Bronchial epithelial cell (primary cell): ENCODE results near the gene AP4M1. TPM values are rescaled to one million over a fixed set of nuclear protein-coding genes. Genes with fewer than 3 reads are reported as not detected.

Experiments
- DNase-seq: peaks from one replicate; pipeline ENCODE4 v3.0.0-alpha.2; 2010; ENCODE audit warnings: low read depth
- FAIRE-seq: peaks from 2 replicates; lab custom pipeline; 2011; peaks lifted over from hg19 to GRCh38; lab: Jason Lieb, UNC
- H3K27me3 ChIP-seq: 2 replicates; pipeline ENCODE4 v1.5.1; 2011; ENCODE audit warnings: low read length; ENCODE audit not compliant: control insufficient read depth, insufficient read depth
- H3K36me3 ChIP-seq: 2 replicates; pipeline ENCODE4 v1.5.1; 2011; ENCODE audit warnings: low read length; ENCODE audit not compliant: control insufficient read depth, insufficient read depth
- H3K4me3 ChIP-seq: 2 replicates; pipeline ENCODE4 v1.5.1; 2011; ENCODE audit warnings: mild to moderate bottlenecking, low read depth, low read length, control low read depth
- total RNA-seq: library from RNA; depleted of rRNA; stranded (reverse); fragments of >200 nt; gene quantifications from 2 replicates; pipeline ENCODE4 v1.2.1, GENCODE V29; 2014
- TF ChIP-seq, protein P1 (sequence below): IDR thresholded peaks from 2 replicates; pipeline ENCODE4 v1.5.1; 2011; ENCODE audit warnings: mild to moderate bottlenecking, moderate library complexity, low read length, control low read depth, inconsistent platforms; ENCODE audit not compliant: insufficient read depth, severe bottlenecking

The AP4M1 gene
- total RNA-seq, 1 donor from 2014 or later, result 22.6 TPM

DNA sequence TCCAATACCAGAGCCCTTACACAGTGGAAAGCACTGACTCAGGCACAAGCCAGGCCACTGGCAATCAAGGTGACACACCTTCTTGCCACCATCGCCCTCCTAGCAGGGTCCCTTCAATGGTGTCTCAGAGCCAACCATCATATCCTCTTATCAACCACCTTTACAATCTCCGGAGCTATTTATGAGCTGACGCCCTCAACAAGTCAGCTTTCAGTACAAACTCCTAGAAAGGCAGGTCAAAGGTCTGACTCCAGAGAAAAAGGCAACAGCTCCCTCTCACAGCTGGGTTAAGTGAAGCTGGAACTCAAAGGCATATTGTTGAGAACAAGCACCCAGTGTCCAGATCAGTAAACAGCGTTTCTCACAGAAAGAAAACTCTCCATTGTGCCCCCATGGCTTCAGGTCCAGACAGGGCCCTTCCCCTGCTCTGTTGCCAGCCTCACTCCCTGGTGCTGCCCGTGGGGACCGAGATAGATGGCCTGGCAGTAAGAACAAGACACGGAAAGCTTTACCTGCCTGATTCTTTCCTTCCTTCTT lies 22.4 kb upstream of the AP4M1 start:
- Histone ChIP-seq H3K36me3 (peaks cover 20% of the 10 kb centered on the region), H3K27me3 (no peaks in the 10 kb centered on the region), H3K4me3 (no peak overlapping the region)
- TF ChIP-seq, protein P1, sequence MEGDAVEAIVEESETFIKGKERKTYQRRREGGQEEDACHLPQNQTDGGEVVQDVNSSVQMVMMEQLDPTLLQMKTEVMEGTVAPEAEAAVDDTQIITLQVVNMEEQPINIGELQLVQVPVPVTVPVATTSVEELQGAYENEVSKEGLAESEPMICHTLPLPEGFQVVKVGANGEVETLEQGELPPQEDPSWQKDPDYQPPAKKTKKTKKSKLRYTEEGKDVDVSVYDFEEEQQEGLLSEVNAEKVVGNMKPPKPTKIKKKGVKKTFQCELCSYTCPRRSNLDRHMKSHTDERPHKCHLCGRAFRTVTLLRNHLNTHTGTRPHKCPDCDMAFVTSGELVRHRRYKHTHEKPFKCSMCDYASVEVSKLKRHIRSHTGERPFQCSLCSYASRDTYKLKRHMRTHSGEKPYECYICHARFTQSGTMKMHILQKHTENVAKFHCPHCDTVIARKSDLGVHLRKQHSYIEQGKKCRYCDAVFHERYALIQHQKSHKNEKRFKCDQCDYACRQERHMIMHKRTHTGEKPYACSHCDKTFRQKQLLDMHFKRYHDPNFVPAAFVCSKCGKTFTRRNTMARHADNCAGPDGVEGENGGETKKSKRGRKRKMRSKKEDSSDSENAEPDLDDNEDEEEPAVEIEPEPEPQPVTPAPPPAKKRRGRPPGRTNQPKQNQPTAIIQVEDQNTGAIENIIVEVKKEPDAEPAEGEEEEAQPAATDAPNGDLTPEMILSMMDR, result no peak
- no peak for FAIRE-seq
- no peak for DNase-seq

DNA sequence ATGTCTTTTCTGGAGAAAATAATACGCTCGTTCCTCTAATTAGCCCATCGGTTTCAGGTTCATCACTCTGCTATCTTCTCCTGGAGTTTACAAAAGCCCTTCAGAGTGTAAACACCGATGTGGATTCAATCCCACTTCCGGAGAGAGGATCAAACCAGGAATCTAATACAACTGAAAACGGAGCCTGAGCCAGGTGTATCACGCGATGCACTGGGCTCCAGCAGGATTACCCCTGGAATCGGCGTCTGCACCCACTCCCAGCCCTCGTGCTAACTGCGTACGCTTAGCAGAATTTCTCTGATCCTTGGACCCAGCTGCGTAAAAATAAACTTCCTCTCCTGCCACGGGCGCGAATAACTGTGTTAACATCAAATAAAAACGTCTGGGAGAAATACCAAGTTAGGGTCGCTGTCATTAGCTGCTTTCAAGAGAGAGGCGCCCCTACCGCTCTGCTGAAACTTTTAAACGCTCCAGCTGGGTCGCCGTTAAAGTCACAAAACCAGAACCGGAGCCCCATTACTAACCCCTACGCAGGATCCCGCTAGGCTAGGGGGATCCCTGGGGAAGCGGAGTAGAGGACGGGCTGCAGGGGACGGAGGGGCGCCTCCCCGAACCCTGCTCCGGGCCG lies 20.4 kb upstream of the AP4M1 start:
- Histone ChIP-seq H3K4me3 (peak overlapping the region; percentile 80), H3K27me3 (no peaks in the 10 kb centered on the region), H3K36me3 (peaks cover 11% of the 10 kb centered on the region)
- peak; percentile 12 for DNase-seq
- TF ChIP-seq, protein P1, result no peak
- no peak for FAIRE-seq

DNA sequence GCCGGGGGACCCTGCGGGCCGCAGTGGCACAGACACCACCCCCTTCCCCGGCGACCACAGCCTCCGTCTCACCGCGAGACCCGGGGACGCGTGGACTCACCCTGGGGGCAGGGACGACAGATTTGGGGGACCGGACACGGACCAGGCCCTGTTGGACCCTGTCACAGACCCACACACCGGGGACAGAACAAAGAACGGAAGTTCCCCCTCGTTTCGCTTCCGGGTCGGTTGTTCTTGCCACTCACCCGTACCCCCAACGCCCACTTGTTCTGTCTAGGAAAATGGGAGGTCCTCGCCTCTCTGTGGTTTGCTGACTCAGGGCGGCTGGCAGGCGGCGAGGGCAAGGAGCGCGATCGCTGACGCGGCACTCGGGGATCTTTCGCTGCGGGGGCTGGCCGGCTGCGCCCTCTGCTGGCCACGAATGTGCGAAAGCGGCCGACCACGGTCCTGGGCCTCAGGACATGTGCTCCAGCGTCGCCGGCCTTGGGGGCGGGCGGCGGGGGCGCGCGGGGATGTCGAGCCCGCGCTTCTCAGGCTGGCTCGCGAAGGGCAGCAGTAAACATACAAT lies 19.8 kb upstream of the AP4M1 start, which contains the start of gene ZNF3:
ZNF3 (minus strand) TSS at position 189 of the 568 bp plus-strand sequence. CDS start 4,366 bp downstream, outside the sequence.
- peak; percentile 95 for DNase-seq
- Histone ChIP-seq H3K4me3 (peak within 1 kb of the TSS; percentile 80), H3K27me3 (no peaks in the 10 kb centered on the region), H3K36me3 (peaks cover 11% of the 10 kb centered on the region)
- TF ChIP-seq, protein P1, result peak; percentile 90
- no peak for FAIRE-seq

DNA sequence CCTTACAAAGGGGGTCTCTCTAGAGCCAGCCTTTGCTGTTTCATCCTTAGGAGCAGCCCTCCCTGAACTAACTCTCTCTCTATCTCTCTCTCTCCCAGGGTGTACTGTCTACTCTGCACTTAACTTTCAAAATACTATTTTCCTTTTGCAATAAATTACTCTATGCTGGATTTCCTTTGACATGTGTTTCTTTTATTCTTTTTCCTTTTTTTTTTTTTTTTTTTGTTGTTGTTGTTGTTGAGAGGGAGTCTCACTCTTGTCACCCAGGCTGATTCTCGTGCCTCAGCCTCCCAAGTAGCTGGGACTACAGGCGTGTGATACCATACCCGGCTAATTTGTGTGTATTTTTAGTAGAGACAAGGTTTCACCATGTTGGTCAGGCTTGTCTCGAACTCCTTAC lies 18.5 kb upstream of the AP4M1 start:
- H3K27me3 ChIP-seq, result no peaks in the 10 kb centered on the region
- DNase-seq, result no peak
- TF ChIP-seq, protein P1, result no peak
- no peak for FAIRE-seq
- H3K4me3 ChIP-seq, result no peak overlapping the region
- H3K36me3 ChIP-seq, result peaks cover 8% of the 10 kb centered on the region

DNA sequence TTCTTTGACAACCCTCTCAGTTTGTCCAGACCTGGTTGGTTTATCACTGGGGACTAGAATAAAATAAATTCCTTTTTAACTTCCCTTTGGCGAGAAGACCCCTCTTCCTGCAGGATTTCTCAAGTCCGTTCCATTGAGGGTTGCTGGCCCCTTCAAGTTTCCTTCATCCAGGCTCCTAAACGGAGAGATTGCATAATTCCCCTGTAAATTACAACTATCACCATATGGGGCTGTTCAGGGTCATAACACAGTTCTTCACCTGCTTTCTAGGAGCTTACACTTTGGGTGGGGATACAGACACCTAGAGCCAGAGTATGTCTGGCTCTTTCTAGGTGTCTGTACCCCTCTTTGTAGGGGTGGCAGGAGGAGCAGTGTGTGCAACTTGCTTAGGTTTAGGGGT lies 15.9 kb upstream of the AP4M1 start:
- TF ChIP-seq, protein P1, result no peak
- no peak for FAIRE-seq

More for the DNA sequence above, 15.9 kb upstream of the AP4M1 start:
- DNase-seq, result no peak
- H3K27me3 ChIP-seq, result no peaks in the 10 kb centered on the region
- no peak overlapping the region for H3K4me3 ChIP-seq
- H3K36me3 ChIP-seq, result peaks cover 2% of the 10 kb centered on the region
